Activated naive CD4-positive, alpha-beta T cell treated with anti-CD3 and anti-CD28 coated beads, Interleukin-2, amount 10 ng/mL, durations not matched to agents 7 days and 5 days (primary cell): ENCODE measurements around the gene USP37.
"Not testable (repeated sequence)": the region's sequence is repeated elsewhere in the genome, so short reads cannot be mapped to it uniquely, and the experiment has no call there.

ENCODE experiments used
- CTCF ChIA-PET: fragments of 350-600 bp; sonication (Branson Sonifier 250); formaldehyde crosslinking; loops from one replicate; lab custom pipeline; 2021; ENCODE audit warnings: antibody characterized with exemption; lab: Charles Lee
- DNase-seq: peaks from one replicate; pipeline ENCODE4 v3.0.0-alpha.2; 2020
- H3K27ac Mint-ChIP-seq: one replicate; pipeline ENCODE4 v1.8.0; 2021; ENCODE audit warnings: mild to moderate bottlenecking, moderate library complexity, mixed read lengths
- H3K27me3 Mint-ChIP-seq: one replicate; pipeline ENCODE4 v1.8.0; 2021; ENCODE audit warnings: mild to moderate bottlenecking, mixed read lengths
- H3K36me3 Mint-ChIP-seq: one replicate; pipeline ENCODE4 v1.8.0; 2021; ENCODE audit warnings: mixed read lengths
- H3K4me1 Mint-ChIP-seq: one replicate; pipeline ENCODE4 v1.8.0; 2021; ENCODE audit warnings: mixed read lengths
- H3K4me3 Mint-ChIP-seq: one replicate; pipeline ENCODE4 v1.8.0; 2021; ENCODE audit warnings: mild to moderate bottlenecking, moderate library complexity, mixed read lengths
- H3K9me3 Mint-ChIP-seq: one replicate; pipeline ENCODE4 v1.8.0; 2021; ENCODE audit warnings: mixed read lengths

Gene USP37

GRCh38 chr2:218569661-218570500 is 1.7 kb upstream of the USP37 start:
- Mint-ChIP-seq H3K4me1 (peaks cover 56% of the 10 kb centered on the region), H3K27me3 (no peaks in the 10 kb centered on the region)

DNA sequence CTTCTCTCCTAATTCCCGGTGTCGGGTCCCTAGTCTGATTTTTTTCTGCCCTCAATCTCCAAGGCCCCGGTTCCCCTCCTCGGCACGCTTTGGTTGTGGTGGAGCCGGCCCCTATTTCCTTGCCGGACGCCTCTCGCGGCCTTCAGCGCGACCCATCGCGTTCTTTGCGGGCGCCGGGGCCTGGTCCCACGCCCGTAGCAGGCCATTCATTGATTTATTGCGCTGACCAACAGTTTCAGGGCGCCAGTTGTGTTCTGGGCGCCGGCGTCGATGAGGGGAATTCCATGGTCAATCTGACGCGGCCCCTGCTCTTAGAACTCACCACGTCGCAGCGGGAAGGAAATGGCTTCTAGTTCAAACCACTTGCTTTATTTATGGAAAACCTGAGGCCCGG is 884 bp upstream of the USP37 start:
- H3K27ac Mint-ChIP-seq = peak overlapping the region; percentile 99
- peaks cover 58% of the 10 kb centered on the region for H3K4me1 Mint-ChIP-seq
- peaks cover 44% of the 10 kb centered on the region for H3K36me3 Mint-ChIP-seq
- H3K9me3 Mint-ChIP-seq = no peaks in the 10 kb centered on the region
- peak; percentile 63 for DNase-seq
- CTCF ChIA-PET = no interaction called here
- no peaks in the 10 kb centered on the region for H3K27me3 Mint-ChIP-seq
- H3K4me3 Mint-ChIP-seq = peak overlapping the region; percentile 95

More at GRCh38 chr2:218569661-218570500, 1.7 kb upstream of the USP37 start:
- peak; percentile 24 for DNase-seq
- H3K4me3 Mint-ChIP-seq = peak overlapping the region; percentile 95
- CTCF ChIA-PET = no interaction called here
- peaks cover 44% of the 10 kb centered on the region for H3K36me3 Mint-ChIP-seq
- no peaks in the 10 kb centered on the region for H3K9me3 Mint-ChIP-seq
- peak overlapping the region; percentile 99 for H3K27ac Mint-ChIP-seq

GRCh38 chr2:218567797-218568189 is 358 bp downstream of the USP37 start:
- peaks cover 45% of the 10 kb centered on the region for H3K36me3 Mint-ChIP-seq
- H3K4me3 Mint-ChIP-seq = peak overlapping the region; percentile 95
- peak; percentile 85 for DNase-seq
- H3K4me1 Mint-ChIP-seq = peaks cover 64% of the 10 kb centered on the region
- CTCF ChIA-PET = interaction anchor here (0.6 kb wide), 1 partner anchor 52 kb away, joined by 3 read pairs; no protein-coding TSS in a partner anchor
- H3K27ac Mint-ChIP-seq = peak overlapping the region; percentile 99
- no peaks in the 10 kb centered on the region for H3K9me3 Mint-ChIP-seq
- H3K27me3 Mint-ChIP-seq = no peaks in the 10 kb centered on the region

- DNase-seq = no peak
- Mint-ChIP-seq H3K4me1 (peaks cover 55% of the 10 kb centered on the region), H3K4me3 (peak overlapping the region; percentile 95), H3K27me3 (no peaks in the 10 kb centered on the region), H3K36me3 (peaks cover 48% of the 10 kb centered on the region), H3K9me3 (no peaks in the 10 kb centered on the region), H3K27ac (no peak overlapping the region)
- CTCF ChIA-PET = no interaction called here
These were observed 1.9 kb downstream of the USP37 start for GRCh38 chr2:218566296-218566695.

DNA sequence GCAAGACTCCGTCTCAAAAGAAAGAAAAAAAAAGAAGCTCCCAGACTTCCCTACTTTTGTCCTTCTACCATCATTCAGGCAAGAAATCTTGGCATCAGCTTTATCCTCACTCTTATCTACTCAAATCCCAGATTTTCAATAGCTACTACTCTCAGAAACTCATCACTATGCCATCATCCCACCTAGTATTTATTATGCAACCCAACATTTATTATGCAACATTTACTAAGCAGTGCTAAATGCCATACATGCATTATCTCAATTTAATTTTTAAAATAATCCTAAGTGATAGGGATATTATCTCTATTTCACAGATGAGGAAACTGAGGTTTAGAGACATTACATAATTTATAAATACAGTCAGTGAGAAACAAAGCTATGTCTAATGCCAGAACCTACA is 4.1 kb downstream of the USP37 start:
- Mint-ChIP-seq H3K9me3 (no peaks in the 10 kb centered on the region), H3K27me3 (no peaks in the 10 kb centered on the region), H3K4me1 (peaks cover 34% of the 10 kb centered on the region), H3K27ac (no peak overlapping the region), H3K36me3 (peaks cover 46% of the 10 kb centered on the region), H3K4me3 (no peak overlapping the region)
- DNase-seq = no peak
- CTCF ChIA-PET = interaction anchor here (0.7 kb wide), 1 partner anchor 291 kb away, joined by 4 read pairs; no protein-coding TSS in a partner anchor

DNA sequence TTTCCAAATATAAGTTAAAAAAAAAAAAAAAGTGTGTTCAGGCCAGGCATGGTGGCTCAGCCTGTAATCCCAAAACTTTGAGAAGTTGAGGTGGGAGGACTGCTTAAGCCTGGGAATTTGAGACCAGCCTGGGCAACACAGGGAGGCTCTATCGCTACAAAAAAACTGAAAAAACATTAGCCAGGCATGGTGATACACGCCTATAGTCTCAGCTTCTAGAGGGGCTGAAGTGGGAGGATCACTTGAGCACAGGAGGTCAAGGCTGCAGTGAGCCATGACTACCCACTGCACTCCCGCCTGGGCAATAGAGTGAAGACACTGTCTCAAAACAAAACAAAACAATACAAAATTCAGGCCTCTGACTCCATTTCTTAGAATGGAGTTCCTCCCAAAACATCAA is 9.2 kb downstream of the USP37 start:
- peaks cover 15% of the 10 kb centered on the region for H3K4me1 Mint-ChIP-seq
- no peak overlapping the region for H3K4me3 Mint-ChIP-seq
- CTCF ChIA-PET = no interaction called here

DNA sequence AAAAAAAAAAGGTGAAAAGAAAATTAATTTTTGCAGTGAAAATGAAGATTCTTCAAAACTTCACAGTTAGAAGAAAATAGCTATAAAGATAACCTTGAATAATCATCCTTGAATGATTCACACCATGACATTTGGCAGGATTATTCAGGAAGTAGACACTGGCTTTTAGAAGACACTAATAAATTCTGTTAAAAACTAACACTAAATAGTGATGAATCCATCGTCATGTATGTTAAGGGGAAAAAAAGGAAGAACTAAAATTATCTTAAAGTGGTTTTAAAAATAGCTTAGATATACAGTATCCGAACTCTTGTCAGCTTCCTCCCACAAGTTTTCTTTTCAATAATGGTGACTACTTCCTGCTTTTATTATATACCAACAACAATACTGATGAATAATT is 10.2 kb downstream of the USP37 start:
- no peak for DNase-seq
- H3K27ac Mint-ChIP-seq = no peak overlapping the region
- H3K4me1 Mint-ChIP-seq = peaks cover 4% of the 10 kb centered on the region
- H3K36me3 Mint-ChIP-seq = peaks cover 56% of the 10 kb centered on the region
- CTCF ChIA-PET = interaction anchor here (0.6 kb wide), 1 partner anchor 940 kb away, joined by 3 read pairs; no protein-coding TSS in a partner anchor
- H3K27me3 Mint-ChIP-seq = no peaks in the 10 kb centered on the region
- no peak overlapping the region for H3K4me3 Mint-ChIP-seq
- no peaks in the 10 kb centered on the region for H3K9me3 Mint-ChIP-seq

More for the DNA sequence above, 9.2 kb downstream of the USP37 start:
- peaks cover 53% of the 10 kb centered on the region for H3K36me3 Mint-ChIP-seq
- no peaks in the 10 kb centered on the region for H3K27me3 Mint-ChIP-seq
- DNase-seq = no peak
- no peaks in the 10 kb centered on the region for H3K9me3 Mint-ChIP-seq
- peak overlapping the region; percentile 40 for H3K27ac Mint-ChIP-seq

DNA sequence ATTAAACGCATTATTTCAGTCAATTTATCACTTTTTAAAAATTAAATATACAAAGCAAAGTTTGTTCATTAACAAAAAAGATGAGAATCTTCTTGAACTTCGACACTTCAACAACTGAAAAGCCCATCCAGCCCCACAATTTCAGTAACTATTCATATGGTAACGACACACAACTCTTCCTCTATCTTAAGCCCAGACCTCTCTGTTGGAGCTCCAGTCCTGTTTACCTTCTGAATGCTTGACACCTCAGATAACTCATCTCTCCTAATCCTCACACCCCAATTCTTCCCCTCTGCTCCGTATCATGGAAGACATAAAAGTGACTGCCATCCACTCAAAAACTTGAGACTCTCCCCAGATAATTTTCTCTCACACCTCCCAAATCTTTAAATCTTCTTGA is 12.6 kb downstream of the USP37 start:
- CTCF ChIA-PET = no interaction called here
- no peaks in the 10 kb centered on the region for H3K9me3 Mint-ChIP-seq
- no peaks in the 10 kb centered on the region for H3K27me3 Mint-ChIP-seq

GRCh38 chr2:218554225-218554624 is 13.9 kb downstream of the USP37 start:
- H3K9me3 Mint-ChIP-seq, CTCF ChIA-PET, H3K4me3 Mint-ChIP-seq, DNase-seq, H3K27me3 Mint-ChIP-seq, H3K27ac Mint-ChIP-seq, H3K4me1 Mint-ChIP-seq: not testable (repeated sequence)
- peaks cover 49% of the 10 kb centered on the region for H3K36me3 Mint-ChIP-seq

More for the DNA sequence above, 12.6 kb downstream of the USP37 start:
- no peak overlapping the region for H3K4me3 Mint-ChIP-seq
- no peak for DNase-seq
- H3K4me1 Mint-ChIP-seq = peaks cover 4% of the 10 kb centered on the region
- peaks cover 55% of the 10 kb centered on the region for H3K36me3 Mint-ChIP-seq
- H3K27ac Mint-ChIP-seq = no peak overlapping the region

- Mint-ChIP-seq H3K9me3 (no peaks in the 10 kb centered on the region), H3K36me3 (peaks cover 42% of the 10 kb centered on the region), H3K4me1 (no peaks in the 10 kb centered on the region), H3K4me3 (no peak overlapping the region), H3K27ac (no peak overlapping the region), H3K27me3 (no peaks in the 10 kb centered on the region)
- DNase-seq = no peak
- CTCF ChIA-PET = no interaction called here
These were observed 20.2 kb downstream of the USP37 start for GRCh38 chr2:218547978-218548377.

- Mint-ChIP-seq H3K36me3 (peaks cover 39% of the 10 kb centered on the region), H3K27me3 (no peaks in the 10 kb centered on the region), H3K9me3 (no peaks in the 10 kb centered on the region), H3K4me3 (no peak overlapping the region), H3K27ac (no peak overlapping the region), H3K4me1 (no peaks in the 10 kb centered on the region)
- no peak for DNase-seq
- CTCF ChIA-PET = no interaction called here
These were observed 20.6 kb downstream of the USP37 start for GRCh38 chr2:218547511-218547910.

DNA sequence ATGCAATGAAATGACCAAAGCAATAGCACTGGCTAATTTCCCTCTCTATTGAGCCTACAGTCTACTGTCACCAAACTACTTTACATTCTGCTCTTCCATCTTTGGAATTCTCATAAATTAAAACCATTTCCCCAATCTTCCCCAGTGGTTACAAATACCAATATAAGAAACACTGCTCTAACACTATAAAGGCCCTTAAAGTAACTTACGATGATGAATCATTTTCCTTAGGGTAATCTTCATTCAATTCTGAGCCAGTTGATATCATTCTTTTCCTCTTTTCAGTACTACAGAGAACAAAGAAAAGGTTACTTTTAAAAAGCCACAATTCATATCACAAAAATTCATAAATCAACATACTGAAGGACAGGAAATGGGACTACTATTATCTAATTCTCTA is 22.1 kb downstream of the USP37 start:
- Mint-ChIP-seq H3K4me1 (no peaks in the 10 kb centered on the region), H3K9me3 (no peaks in the 10 kb centered on the region), H3K27me3 (no peaks in the 10 kb centered on the region), H3K4me3 (no peak overlapping the region), H3K27ac (no peak overlapping the region), H3K36me3 (peaks cover 40% of the 10 kb centered on the region)
- no peak for DNase-seq
- CTCF ChIA-PET = no interaction called here

DNA sequence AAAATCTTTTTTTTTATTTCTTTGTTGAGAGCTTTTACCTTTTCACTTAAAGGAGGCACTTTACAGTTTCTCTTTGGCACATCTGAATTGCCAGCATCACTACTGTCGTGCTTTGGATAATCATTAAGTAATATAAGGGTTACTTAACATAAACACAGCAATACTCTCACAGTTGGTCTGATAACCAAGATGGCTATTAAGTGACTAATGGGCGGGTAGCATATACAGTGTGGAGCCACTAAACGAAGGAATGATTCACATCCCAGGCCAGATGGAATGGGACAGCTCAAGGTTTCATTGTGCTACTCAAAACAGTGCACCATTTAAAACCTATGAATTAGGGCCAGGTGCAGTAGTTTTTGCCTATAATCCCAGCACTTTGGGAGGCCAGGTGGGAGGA is 28.1 kb downstream of the USP37 start:
- Mint-ChIP-seq H3K4me1 (no peaks in the 10 kb centered on the region), H3K27ac (no peak overlapping the region), H3K27me3 (no peaks in the 10 kb centered on the region), H3K4me3 (no peak overlapping the region), H3K36me3 (peaks cover 37% of the 10 kb centered on the region), H3K9me3 (no peaks in the 10 kb centered on the region)
- CTCF ChIA-PET = interaction anchor here (1.6 kb wide), 1 partner anchor 23 kb away, joined by 3 read pairs; no protein-coding TSS in a partner anchor
- no peak for DNase-seq

DNA sequence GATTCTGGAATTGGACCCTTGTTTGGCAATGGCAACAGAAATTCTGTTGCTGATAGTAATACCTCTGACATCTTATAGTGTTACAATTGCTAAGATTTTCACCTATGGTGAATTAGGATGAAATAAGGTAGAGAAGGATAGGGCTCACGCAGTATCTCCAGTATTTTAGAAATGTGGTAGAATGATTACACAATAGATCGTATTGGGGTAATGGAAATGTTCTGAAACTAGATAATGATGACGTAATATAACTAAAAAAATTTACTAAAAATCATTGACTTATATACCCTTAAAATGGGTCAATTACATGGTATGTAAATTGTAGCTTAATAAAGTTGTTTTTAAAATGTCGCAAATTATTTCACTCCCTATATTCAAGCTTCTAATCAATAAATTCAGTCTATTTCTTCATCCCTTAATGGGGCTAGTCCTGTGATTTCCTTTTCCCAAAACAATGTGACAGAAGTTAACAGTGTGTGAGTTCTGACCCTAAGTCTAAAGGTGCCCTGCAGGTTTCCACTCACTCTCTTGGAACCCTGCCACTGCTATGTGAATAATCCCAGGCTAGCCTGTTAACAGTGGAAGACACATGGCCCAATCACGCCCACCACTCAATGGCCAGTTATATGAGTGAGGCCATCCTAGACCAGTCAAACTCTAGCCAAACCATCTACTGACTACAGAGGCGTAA is 31.2 kb downstream of the USP37 start:
- Mint-ChIP-seq H3K36me3 (peaks cover 38% of the 10 kb centered on the region), H3K9me3 (no peaks in the 10 kb centered on the region), H3K4me3 (no peak overlapping the region), H3K27ac (no peak overlapping the region), H3K27me3 (no peaks in the 10 kb centered on the region), H3K4me1 (no peaks in the 10 kb centered on the region)
- CTCF ChIA-PET = no interaction called here
- DNase-seq = no peak
